ENCODE results near the gene SPINT2. TPM values are rescaled to one million over a fixed set of nuclear protein-coding genes. Genes with fewer than 3 reads are reported as not detected.

SPINT2 gene
- total and polyA plus RNA-seq, 4 donors: 7.0 to 43.0 (median 10.7) TPM

DNA sequence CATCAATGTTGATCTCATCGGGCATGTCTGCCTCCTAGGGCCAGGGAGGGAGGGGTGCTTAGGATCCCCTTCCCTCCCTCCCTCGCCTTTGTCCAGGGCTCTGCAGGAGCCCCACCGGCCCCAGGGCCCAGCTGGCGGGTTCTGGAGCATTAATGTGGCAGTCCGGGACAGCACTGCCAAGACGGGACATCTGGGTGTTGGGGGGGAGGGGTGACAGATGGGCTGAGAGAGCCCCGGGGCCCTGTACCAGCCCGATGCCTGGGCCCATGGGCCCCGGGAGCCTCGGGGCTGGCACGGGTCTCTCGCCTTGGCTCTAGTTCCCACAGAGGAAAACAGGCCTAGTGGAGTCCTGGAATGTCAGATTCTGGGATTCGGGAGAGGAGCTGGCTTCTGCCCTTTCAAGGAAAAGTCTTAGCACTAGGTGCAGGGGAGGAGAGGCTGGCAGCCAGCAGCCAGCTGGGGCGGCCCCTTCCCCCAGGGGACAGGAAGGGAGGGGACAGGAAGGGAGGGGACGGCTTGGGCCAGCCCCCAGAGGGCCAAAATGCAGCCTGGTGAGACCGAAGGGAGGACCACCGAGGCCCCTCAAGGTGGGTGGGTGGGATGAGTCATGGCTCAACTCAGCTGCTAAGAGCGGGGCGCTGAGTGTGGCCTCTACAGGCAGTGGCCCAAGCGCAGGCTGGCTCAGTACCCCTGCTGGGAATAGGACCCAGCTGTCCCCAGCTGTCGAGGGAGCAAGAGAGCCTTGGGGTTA, 11.3 kb upstream of the SPINT2 start:
- peaks cover 9 to 29% (median 13%) of the 10 kb centered on the region in 4 donors for H3K4me1 ChIP-seq (ENCODE audit: control insufficient read depth in 4 of 4, insufficient read depth in 4 of 4, low read length in 3 of 4)
- WGBS: 77% methylated on average over 21 of the region's 21 CpGs
- H3K27me3 ChIP-seq (ENCODE audit: control insufficient read depth in 4 of 4, insufficient read depth in 4 of 4, low read length in 3 of 4): peaks cover 0 to 6% (median 1%) of the 10 kb centered on the region in 4 donors
- H3K27ac ChIP-seq (ENCODE audit: low read depth in 1 of 2, low read length in 2 of 2): peak overlapping the region; percentile 33 to 56
- H3K36me3 ChIP-seq (ENCODE audit: control insufficient read depth in 4 of 4, insufficient read depth in 3 of 4, low read depth in 1 of 4, low read length in 3 of 4): no peaks in the 10 kb centered on the region
- H3K9ac ChIP-seq (ENCODE audit: low read depth in 1 of 2, low read length in 2 of 2): no peak overlapping the region
- H3K4me3 ChIP-seq (ENCODE audit: low read depth in 1 of 3, low read length in 3 of 3): no peak overlapping the region
- DNase-seq (ENCODE audit: low spot score): no peak
- TF ChIP-seq GABPA (IDR thresholded peaks at IDR 0.05 in 1 of 2, conservative IDR thresholded peaks at IDR 0.05 in 1 of 2) (no peak), NR2F2 (IDR thresholded peaks at IDR 0.05) (peak; percentile 27)
- TF ChIP-seq, protein P1, sequence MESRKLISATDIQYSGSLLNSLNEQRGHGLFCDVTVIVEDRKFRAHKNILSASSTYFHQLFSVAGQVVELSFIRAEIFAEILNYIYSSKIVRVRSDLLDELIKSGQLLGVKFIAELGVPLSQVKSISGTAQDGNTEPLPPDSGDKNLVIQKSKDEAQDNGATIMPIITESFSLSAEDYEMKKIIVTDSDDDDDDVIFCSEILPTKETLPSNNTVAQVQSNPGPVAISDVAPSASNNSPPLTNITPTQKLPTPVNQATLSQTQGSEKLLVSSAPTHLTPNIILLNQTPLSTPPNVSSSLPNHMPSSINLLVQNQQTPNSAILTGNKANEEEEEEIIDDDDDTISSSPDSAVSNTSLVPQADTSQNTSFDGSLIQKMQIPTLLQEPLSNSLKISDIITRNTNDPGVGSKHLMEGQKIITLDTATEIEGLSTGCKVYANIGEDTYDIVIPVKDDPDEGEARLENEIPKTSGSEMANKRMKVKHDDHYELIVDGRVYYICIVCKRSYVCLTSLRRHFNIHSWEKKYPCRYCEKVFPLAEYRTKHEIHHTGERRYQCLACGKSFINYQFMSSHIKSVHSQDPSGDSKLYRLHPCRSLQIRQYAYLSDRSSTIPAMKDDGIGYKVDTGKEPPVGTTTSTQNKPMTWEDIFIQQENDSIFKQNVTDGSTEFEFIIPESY (IDR thresholded peaks at IDR 0.05): no peak
- H3K9me3 ChIP-seq (ENCODE audit: control insufficient read depth in 4 of 4, low read length in 3 of 4): no peaks in the 10 kb centered on the region

GRCh38 chr19:38253788-38254187, 10.6 kb upstream of the SPINT2 start:
- TF ChIP-seq HNF4G (IDR thresholded peaks at IDR 0.05) (no peak), EGR1 (IDR thresholded peaks at IDR 0.05; ENCODE audit: low read depth in 2 of 2) (no peak), FOXA1 (IDR thresholded peaks at IDR 0.05) (no peak), HNF4A (conservative IDR thresholded peaks at IDR 0.05) (no peak), JUND (IDR thresholded peaks at IDR 0.05) (no peak), YY1 (IDR thresholded peaks at IDR 0.05) (no peak), FOXA2 (IDR thresholded peaks at IDR 0.05) (no peak), SP1 (IDR thresholded peaks at IDR 0.05) (no peak), RXRA (IDR thresholded peaks at IDR 0.05) (no peak), TAF1 (conservative IDR thresholded peaks at IDR 0.05) (no peak), CTCF (IDR thresholded peaks at IDR 0.05; ENCODE audit: low read depth, low read length, missing input control) (no peak), GABPA (IDR thresholded peaks at IDR 0.05 in 1 of 2, conservative IDR thresholded peaks at IDR 0.05 in 1 of 2) (no peak), NR2F2 (IDR thresholded peaks at IDR 0.05) (no peak)
- TF ChIP-seq, protein P2, sequence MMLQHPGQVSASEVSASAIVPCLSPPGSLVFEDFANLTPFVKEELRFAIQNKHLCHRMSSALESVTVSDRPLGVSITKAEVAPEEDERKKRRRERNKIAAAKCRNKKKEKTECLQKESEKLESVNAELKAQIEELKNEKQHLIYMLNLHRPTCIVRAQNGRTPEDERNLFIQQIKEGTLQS (IDR thresholded peaks at IDR 0.05): no peak
- TF ChIP-seq, protein P3, sequence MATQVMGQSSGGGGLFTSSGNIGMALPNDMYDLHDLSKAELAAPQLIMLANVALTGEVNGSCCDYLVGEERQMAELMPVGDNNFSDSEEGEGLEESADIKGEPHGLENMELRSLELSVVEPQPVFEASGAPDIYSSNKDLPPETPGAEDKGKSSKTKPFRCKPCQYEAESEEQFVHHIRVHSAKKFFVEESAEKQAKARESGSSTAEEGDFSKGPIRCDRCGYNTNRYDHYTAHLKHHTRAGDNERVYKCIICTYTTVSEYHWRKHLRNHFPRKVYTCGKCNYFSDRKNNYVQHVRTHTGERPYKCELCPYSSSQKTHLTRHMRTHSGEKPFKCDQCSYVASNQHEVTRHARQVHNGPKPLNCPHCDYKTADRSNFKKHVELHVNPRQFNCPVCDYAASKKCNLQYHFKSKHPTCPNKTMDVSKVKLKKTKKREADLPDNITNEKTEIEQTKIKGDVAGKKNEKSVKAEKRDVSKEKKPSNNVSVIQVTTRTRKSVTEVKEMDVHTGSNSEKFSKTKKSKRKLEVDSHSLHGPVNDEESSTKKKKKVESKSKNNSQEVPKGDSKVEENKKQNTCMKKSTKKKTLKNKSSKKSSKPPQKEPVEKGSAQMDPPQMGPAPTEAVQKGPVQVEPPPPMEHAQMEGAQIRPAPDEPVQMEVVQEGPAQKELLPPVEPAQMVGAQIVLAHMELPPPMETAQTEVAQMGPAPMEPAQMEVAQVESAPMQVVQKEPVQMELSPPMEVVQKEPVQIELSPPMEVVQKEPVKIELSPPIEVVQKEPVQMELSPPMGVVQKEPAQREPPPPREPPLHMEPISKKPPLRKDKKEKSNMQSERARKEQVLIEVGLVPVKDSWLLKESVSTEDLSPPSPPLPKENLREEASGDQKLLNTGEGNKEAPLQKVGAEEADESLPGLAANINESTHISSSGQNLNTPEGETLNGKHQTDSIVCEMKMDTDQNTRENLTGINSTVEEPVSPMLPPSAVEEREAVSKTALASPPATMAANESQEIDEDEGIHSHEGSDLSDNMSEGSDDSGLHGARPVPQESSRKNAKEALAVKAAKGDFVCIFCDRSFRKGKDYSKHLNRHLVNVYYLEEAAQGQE (IDR thresholded peaks at IDR 0.05): no peak
- TF ChIP-seq, protein P4, sequence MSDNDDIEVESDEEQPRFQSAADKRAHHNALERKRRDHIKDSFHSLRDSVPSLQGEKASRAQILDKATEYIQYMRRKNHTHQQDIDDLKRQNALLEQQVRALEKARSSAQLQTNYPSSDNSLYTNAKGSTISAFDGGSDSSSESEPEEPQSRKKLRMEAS (IDR thresholded peaks at IDR 0.05): no peak
- TF ChIP-seq, protein P1 (IDR thresholded peaks at IDR 0.05): no peak
- Histone ChIP-seq H3K27ac (ENCODE audit: low read depth in 1 of 2, low read length in 2 of 2) (peak overlapping the region; percentile 33 to 56), H3K9ac (ENCODE audit: low read depth in 1 of 2, low read length in 2 of 2) (no peak overlapping the region), H3K27me3 (ENCODE audit: control insufficient read depth in 4 of 4, insufficient read depth in 4 of 4, low read length in 3 of 4) (peaks cover 0 to 6% (median 1%) of the 10 kb centered on the region in 4 donors), H3K9me3 (ENCODE audit: control insufficient read depth in 4 of 4, low read length in 3 of 4) (no peaks in the 10 kb centered on the region), H3K4me3 (ENCODE audit: low read depth in 1 of 3, low read length in 3 of 3) (no peak overlapping the region), H3K4me1 (ENCODE audit: control insufficient read depth in 4 of 4, insufficient read depth in 4 of 4, low read length in 3 of 4) (peaks cover 9 to 29% (median 13%) of the 10 kb centered on the region in 4 donors), H3K36me3 (ENCODE audit: control insufficient read depth in 4 of 4, insufficient read depth in 3 of 4, low read depth in 1 of 4, low read length in 3 of 4) (no peaks in the 10 kb centered on the region)
- WGBS: 93% methylated on average over 5 of the region's 5 CpGs
- no peak for DNase-seq (ENCODE audit: low spot score)
